C1 segment of cervical spinal cord (tissue), 14 donors: ENCODE measurements around the gene DGKE.

Experiments used
- DNase-seq, 14 donors: peaks; one replicate each; lab custom pipeline; 2025; lab: John Stamatoyannopoulos, UW

The DGKE gene

GRCh38 chr17:56890390-56890789, 56.4 kb downstream of the DGKE start:
- DNase-seq, result no peak

GRCh38 chr17:56890906-56891674, 57.1 kb downstream of the DGKE start:
- DNase-seq, result no peak

- DNase-seq, result no peak
Measured at GRCh38 chr17:56891751-56892150, 57.8 kb downstream of the DGKE start.

GRCh38 chr17:56892333-56892732, 58.4 kb downstream of the DGKE start:
- DNase-seq, result no peak

- DNase-seq, result no peak
Measured at GRCh38 chr17:56893503-56893902, 59.6 kb downstream of the DGKE start.

- DNase-seq, result no peak
Measured at GRCh38 chr17:56894859-56895455, 61.0 kb downstream of the DGKE start.

- no peak for DNase-seq
Measured at GRCh38 chr17:56896217-56896967, 62.4 kb downstream of the DGKE start.

GRCh38 chr17:56896968-56897359, 63.0 kb downstream of the DGKE start:
- DNase-seq, result no peak

GRCh38 chr17:56897646-56898424, 63.9 kb downstream of the DGKE start:
- no peak for DNase-seq

- no peak for DNase-seq
Measured at GRCh38 chr17:56898874-56899273, 64.9 kb downstream of the DGKE start.

- DNase-seq, result no peak
Measured at GRCh38 chr17:56899403-56899802, 65.5 kb downstream of the DGKE start.

- DNase-seq, result no peak
Measured at GRCh38 chr17:56902348-56902747, 68.4 kb downstream of the DGKE start.

GRCh38 chr17:56903560-56903959, 69.6 kb downstream of the DGKE start:
- DNase-seq, result no peak

- DNase-seq, result peak in 4 of 14 donors; percentile 3 to 37 (median 4)
Measured at GRCh38 chr17:56908001-56908542, 74.1 kb downstream of the DGKE start.

GRCh38 chr17:56909742-56910508, 76.0 kb downstream of the DGKE start:
- DNase-seq, result no peak

- no peak for DNase-seq
Measured at GRCh38 chr17:56910509-56911235, 76.7 kb downstream of the DGKE start.

- DNase-seq, result no peak
Measured at GRCh38 chr17:56912105-56912999, 78.4 kb downstream of the DGKE start.

GRCh38 chr17:56913000-56913311, 79.0 kb downstream of the DGKE start:
- no peak for DNase-seq

- DNase-seq, result peak in 1 of 14 donors; percentile 23
Measured at GRCh38 chr17:56913353-56913866, 79.5 kb downstream of the DGKE start.
